Body of pancreas (tissue), 4 donors: ENCODE data around the gene LHX3. TPM values are rescaled to one million over a fixed set of nuclear protein-coding genes. Genes with fewer than 3 reads are reported as not detected.

Experiments
- ATAC-seq: fragments of 150-250 bp; one replicate; pipeline ENCODE4 v1.9.1; 2016
- DNase-seq, 4 donors: peaks; one replicate each; pipeline ENCODE4 v3.0.0-alpha.2; 2019
- H3K27ac ChIP-seq, 4 donors: fragments of 200-600 bp; sonication (generic); 1 replicate in 3 of 4; 2 replicates in 1 of 4; pipeline versions ENCODE4 v1.5.1 to v1.6.1; 2016 to 2019; ENCODE audit warnings: mild to moderate bottlenecking in 1 of 4, mixed read lengths in 1 of 4, moderate library complexity in 1 of 4
- H3K27me3 ChIP-seq, 2 donors: fragments of 200-600 bp; sonication (generic); one replicate each; pipeline ENCODE4 v1.6.0; 2016; ENCODE audit warnings: mild to moderate bottlenecking in 1 of 2
- H3K36me3 ChIP-seq, 2 donors: fragments of 200-600 bp; sonication (generic); replicated peaks in 1 of 2; 2 replicates each; pipeline ENCODE4 v1.5.1; 2016; ENCODE audit warnings: low read depth in 2 of 2; ENCODE audit not compliant: insufficient read depth in 1 of 2
- H3K4me1 ChIP-seq: fragments of 200-600 bp; sonication (generic); one replicate; pipeline ENCODE4 v1.6.0; 2016
- H3K4me3 ChIP-seq, 2 donors: fragments of 200-600 bp; sonication (generic); 1 replicate in 1 of 2; 2 replicates in 1 of 2; pipeline ENCODE4 v1.5.1; 2016 to 2019
- H3K9me3 ChIP-seq, 3 donors: fragments of 200-600 bp; sonication (generic); 1 replicate in 2 of 3; 2 replicates in 1 of 3; pipeline ENCODE4 v1.5.1; 2016
- CTCF ChIP-seq, 7 experiments: fragments of 450-650 bp in 4 of 7; fragments of 200-600 bp in 3 of 7; sonication (generic) in 3 of 7; IDR thresholded peaks; one replicate each; pipeline ENCODE4 v1.5.1; 2016 to 2019; ENCODE audit warnings: antibody characterized with exemption in 7 of 7
- POLR2A ChIP-seq, 3 donors: fragments of 450-650 bp; IDR thresholded peaks; one replicate each; pipeline ENCODE4 v1.6.1; 2016; ENCODE audit warnings: antibody characterized with exemption in 3 of 3, mild to moderate bottlenecking in 2 of 3
- WGBS, 2 donors: methylation state at CpG; one replicate each; pipeline ENCODE4 v1.1.5; 2017; 5-methylcytosine and 5-hydroxymethylcytosine counted together
- intact Hi-C: fragments of 100-400 bp; cut with DNase I; formaldehyde crosslinking; loops from one replicate; pipeline ENCODE4 v1.15.1; 2023
- total RNA-seq, 2 donors: library from RNA; depleted of rRNA; stranded (reverse); fragments of >200 nt; gene quantifications; one replicate each; pipeline ENCODE4 v1.1.0, GENCODE V29; 2016

LHX3 gene
- total RNA-seq, 2 donors from 2014 or later: not detected

GRCh38 chr9:136229096-136230065, 24.5 kb upstream of the LHX3 start:
- Histone ChIP-seq H3K9me3 (no peaks in the 10 kb centered on the region), H3K36me3 (peaks cover 0 to 3% of the 10 kb centered on the region in 2 donors), H3K27me3 (no peaks in the 10 kb centered on the region), H3K4me3 (no peak overlapping the region), H3K27ac (no peak overlapping the region), H3K4me1 (peaks cover 11% of the 10 kb centered on the region)
- TF ChIP-seq POLR2A (IDR thresholded peaks at IDR 0.05) (no peak), CTCF (IDR thresholded peaks at IDR 0.05) (no peak)
- intact Hi-C loops: no loop called here
- 84 to 86% methylated on average over 33 of the region's 33 CpGs for WGBS, 2 donors
- ATAC-seq (no peak), DNase-seq (no peak)

- Histone ChIP-seq H3K9me3 (no peaks in the 10 kb centered on the region), H3K36me3 (peaks cover 0 to 3% of the 10 kb centered on the region in 2 donors), H3K27me3 (no peaks in the 10 kb centered on the region), H3K27ac (no peak overlapping the region), H3K4me1 (peaks cover 11% of the 10 kb centered on the region), H3K4me3 (no peak overlapping the region)
- TF ChIP-seq CTCF (IDR thresholded peaks at IDR 0.05) (no peak), POLR2A (IDR thresholded peaks at IDR 0.05) (no peak)
- 66 to 74% methylated on average over 14 to 16 of the region's 18 CpGs for WGBS, 2 donors
- intact Hi-C loops: no loop called here
- DNase-seq (peak in 2 of 4 donors; percentile 56 to 66), ATAC-seq (no peak)
These were observed 23.4 kb upstream of the LHX3 start for GRCh38 chr9:136228107-136228875.

- Histone ChIP-seq H3K27me3 (no peaks in the 10 kb centered on the region), H3K4me3 (no peak overlapping the region), H3K36me3 (peaks cover 0 to 5% of the 10 kb centered on the region in 2 donors), H3K9me3 (no peaks in the 10 kb centered on the region), H3K27ac (no peak overlapping the region), H3K4me1 (peaks cover 11% of the 10 kb centered on the region)
- 76 to 86% methylated on average over 24 to 30 of the region's 30 CpGs for WGBS, 2 donors
- ATAC-seq (no peak), DNase-seq (no peak)
- intact Hi-C loops: no loop called here
- TF ChIP-seq POLR2A (IDR thresholded peaks at IDR 0.05): no peak
- TF ChIP-seq CTCF (IDR thresholded peaks at IDR 0.05): no peak
These were observed 21.9 kb upstream of the LHX3 start for GRCh38 chr9:136226680-136227407.

- WGBS, 2 donors: 63 to 69% methylated on average over 16 to 30 of the region's 30 CpGs
- H3K9me3 ChIP-seq: no peaks in the 10 kb centered on the region
- no peaks in the 10 kb centered on the region for H3K27me3 ChIP-seq
- DNase-seq (peak; percentile 73 to 82 (median 76)), ATAC-seq (peak; percentile 85)
- no peak overlapping the region for H3K27ac ChIP-seq
- TF ChIP-seq CTCF (IDR thresholded peaks at IDR 0.05) (peak; percentile 50 to 86 (median 73)), POLR2A (IDR thresholded peaks at IDR 0.05) (no peak)
- intact Hi-C loops: no loop called here
- peaks cover 11% of the 10 kb centered on the region for H3K4me1 ChIP-seq
- no peak overlapping the region for H3K4me3 ChIP-seq
- peaks cover 0 to 8% of the 10 kb centered on the region in 2 donors for H3K36me3 ChIP-seq
These were observed 21.1 kb upstream of the LHX3 start for GRCh38 chr9:136225748-136226679.
